Liver (tissue), 3 donors: ENCODE measurements around the gene NF1.

Source experiments
- ATF3 ChIP-seq: IDR thresholded peaks from 2 replicates; pipeline ENCODE4 v1.6.1; 2016; ENCODE audit warnings: antibody characterized with exemption
- FOXA1 ChIP-seq: IDR thresholded peaks from 2 replicates; pipeline ENCODE4 v1.6.1; 2016; ENCODE audit warnings: antibody characterized with exemption
- FOXA2 ChIP-seq: IDR thresholded peaks from 2 replicates; pipeline ENCODE4 v1.6.1; 2016; ENCODE audit warnings: antibody characterized with exemption
- GABPA ChIP-seq, 2 donors: IDR thresholded peaks in 1 of 2; conservative IDR thresholded peaks in 1 of 2; 2 replicates each; pipeline ENCODE4 v1.6.1; 2016; ENCODE audit warnings: antibody characterized with exemption in 2 of 2, mild to moderate bottlenecking in 1 of 2, moderate library complexity in 1 of 2
- JUND ChIP-seq, 2 donors: IDR thresholded peaks; 2 replicates each; pipeline ENCODE4 v1.6.1; 2016; ENCODE audit warnings: antibody characterized with exemption in 2 of 2
- MAX ChIP-seq: IDR thresholded peaks from 2 replicates; pipeline ENCODE4 v1.6.1; 2016; ENCODE audit warnings: antibody characterized with exemption
- RAD21 ChIP-seq, 2 donors: IDR thresholded peaks; 2 replicates each; pipeline ENCODE4 v1.6.1; 2016; ENCODE audit warnings: antibody characterized with exemption in 2 of 2, mild to moderate bottlenecking in 2 of 2
- TAF1 ChIP-seq: conservative IDR thresholded peaks from 2 replicates; pipeline ENCODE4 v1.6.1; 2016; ENCODE audit warnings: antibody characterized with exemption, mild to moderate bottlenecking
- YY1 ChIP-seq: IDR thresholded peaks from 2 replicates; pipeline ENCODE4 v1.6.1; 2016; ENCODE audit warnings: antibody characterized with exemption, mild to moderate bottlenecking
- TF ChIP-seq, protein P1 (sequence below): fragments of 150-350 bp; IDR thresholded peaks from 2 replicates; pipeline ENCODE4 v1.5.1; 2017; ENCODE audit warnings: improper control_type of control experiment, low read depth, low read length; ENCODE audit not compliant: missing input control
- TF ChIP-seq, protein P2 (sequence below): IDR thresholded peaks from 2 replicates; pipeline ENCODE4 v1.6.1; 2016; ENCODE audit warnings: antibody characterized with exemption, mild to moderate bottlenecking
- donor health status: healthy.
- donor health status: healthy.

- TF ChIP-seq, protein P1, sequence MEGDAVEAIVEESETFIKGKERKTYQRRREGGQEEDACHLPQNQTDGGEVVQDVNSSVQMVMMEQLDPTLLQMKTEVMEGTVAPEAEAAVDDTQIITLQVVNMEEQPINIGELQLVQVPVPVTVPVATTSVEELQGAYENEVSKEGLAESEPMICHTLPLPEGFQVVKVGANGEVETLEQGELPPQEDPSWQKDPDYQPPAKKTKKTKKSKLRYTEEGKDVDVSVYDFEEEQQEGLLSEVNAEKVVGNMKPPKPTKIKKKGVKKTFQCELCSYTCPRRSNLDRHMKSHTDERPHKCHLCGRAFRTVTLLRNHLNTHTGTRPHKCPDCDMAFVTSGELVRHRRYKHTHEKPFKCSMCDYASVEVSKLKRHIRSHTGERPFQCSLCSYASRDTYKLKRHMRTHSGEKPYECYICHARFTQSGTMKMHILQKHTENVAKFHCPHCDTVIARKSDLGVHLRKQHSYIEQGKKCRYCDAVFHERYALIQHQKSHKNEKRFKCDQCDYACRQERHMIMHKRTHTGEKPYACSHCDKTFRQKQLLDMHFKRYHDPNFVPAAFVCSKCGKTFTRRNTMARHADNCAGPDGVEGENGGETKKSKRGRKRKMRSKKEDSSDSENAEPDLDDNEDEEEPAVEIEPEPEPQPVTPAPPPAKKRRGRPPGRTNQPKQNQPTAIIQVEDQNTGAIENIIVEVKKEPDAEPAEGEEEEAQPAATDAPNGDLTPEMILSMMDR, result no peak
- TF ChIP-seq MAX (no peak), RAD21 (IDR thresholded peaks at IDR 0.05) (no peak), ATF3 (no peak), JUND (IDR thresholded peaks at IDR 0.05) (no peak), YY1 (no peak), FOXA2 (no peak), FOXA1 (no peak), TAF1 (no peak), GABPA (IDR thresholded peaks at IDR 0.05 in 1 of 2, conservative IDR thresholded peaks at IDR 0.05 in 1 of 2) (no peak)
- TF ChIP-seq, protein P2, sequence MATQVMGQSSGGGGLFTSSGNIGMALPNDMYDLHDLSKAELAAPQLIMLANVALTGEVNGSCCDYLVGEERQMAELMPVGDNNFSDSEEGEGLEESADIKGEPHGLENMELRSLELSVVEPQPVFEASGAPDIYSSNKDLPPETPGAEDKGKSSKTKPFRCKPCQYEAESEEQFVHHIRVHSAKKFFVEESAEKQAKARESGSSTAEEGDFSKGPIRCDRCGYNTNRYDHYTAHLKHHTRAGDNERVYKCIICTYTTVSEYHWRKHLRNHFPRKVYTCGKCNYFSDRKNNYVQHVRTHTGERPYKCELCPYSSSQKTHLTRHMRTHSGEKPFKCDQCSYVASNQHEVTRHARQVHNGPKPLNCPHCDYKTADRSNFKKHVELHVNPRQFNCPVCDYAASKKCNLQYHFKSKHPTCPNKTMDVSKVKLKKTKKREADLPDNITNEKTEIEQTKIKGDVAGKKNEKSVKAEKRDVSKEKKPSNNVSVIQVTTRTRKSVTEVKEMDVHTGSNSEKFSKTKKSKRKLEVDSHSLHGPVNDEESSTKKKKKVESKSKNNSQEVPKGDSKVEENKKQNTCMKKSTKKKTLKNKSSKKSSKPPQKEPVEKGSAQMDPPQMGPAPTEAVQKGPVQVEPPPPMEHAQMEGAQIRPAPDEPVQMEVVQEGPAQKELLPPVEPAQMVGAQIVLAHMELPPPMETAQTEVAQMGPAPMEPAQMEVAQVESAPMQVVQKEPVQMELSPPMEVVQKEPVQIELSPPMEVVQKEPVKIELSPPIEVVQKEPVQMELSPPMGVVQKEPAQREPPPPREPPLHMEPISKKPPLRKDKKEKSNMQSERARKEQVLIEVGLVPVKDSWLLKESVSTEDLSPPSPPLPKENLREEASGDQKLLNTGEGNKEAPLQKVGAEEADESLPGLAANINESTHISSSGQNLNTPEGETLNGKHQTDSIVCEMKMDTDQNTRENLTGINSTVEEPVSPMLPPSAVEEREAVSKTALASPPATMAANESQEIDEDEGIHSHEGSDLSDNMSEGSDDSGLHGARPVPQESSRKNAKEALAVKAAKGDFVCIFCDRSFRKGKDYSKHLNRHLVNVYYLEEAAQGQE, result no peak
Observed at GRCh38 chr17:31144836-31145235, 50.1 kb downstream of the NF1 start.
